Thyroid gland (tissue), 4 donors: Measurements from ENCODE around the gene TCF7. TPM values are rescaled to one million over a fixed set of nuclear protein-coding genes. Genes with fewer than 3 reads are reported as not detected.

Experiments
- DNase-seq, 2 donors: peaks; one replicate each; pipeline ENCODE4 v3.0.0-alpha.2; 2019
- H3K27ac ChIP-seq, 3 donors: fragments of 200-600 bp; sonication (generic); 1 replicate in 2 of 3; 2 replicates in 1 of 3; pipeline ENCODE4 v1.5.1; 2016 to 2019; ENCODE audit warnings: mild to moderate bottlenecking in 1 of 3, moderate library complexity in 1 of 3
- H3K27me3 ChIP-seq: fragments of 200-600 bp; sonication (generic); one replicate; pipeline ENCODE4 v1.5.1; 2019
- H3K36me3 ChIP-seq, 2 donors: fragments of 200-600 bp; sonication (generic); one replicate each; pipeline ENCODE4 v1.5.1; 2016 to 2019
- H3K4me1 ChIP-seq, 2 donors: fragments of 200-600 bp; sonication (generic); one replicate each; pipeline ENCODE4 v1.5.1; 2017 to 2019
- H3K4me3 ChIP-seq, 3 donors: fragments of 200-600 bp; sonication (generic); replicated peaks in 1 of 3; 1 replicate in 2 of 3; 2 replicates in 1 of 3; pipeline ENCODE4 v1.5.1; 2016; ENCODE audit warnings: mild to moderate bottlenecking in 1 of 3
- H3K9me3 ChIP-seq: fragments of 200-600 bp; sonication (generic); one replicate; pipeline ENCODE4 v1.5.1; 2017
- CTCF ChIP-seq, 6 experiments: fragments of 200-600 bp in 3 of 6; fragments of 450-650 bp in 3 of 6; sonication (generic) in 3 of 6; IDR thresholded peaks; one replicate each; pipeline ENCODE4 v1.5.1; 2016 to 2019; ENCODE audit warnings: antibody characterized with exemption in 6 of 6, mild to moderate bottlenecking in 2 of 6, inconsistent platforms in 1 of 6, moderate library complexity in 1 of 6
- POLR2A ChIP-seq, 2 donors: fragments of 450-650 bp; IDR thresholded peaks; one replicate each; pipeline ENCODE4 v1.6.1; 2017; ENCODE audit warnings: antibody characterized with exemption in 2 of 2, mild to moderate bottlenecking in 2 of 2, moderate library complexity in 1 of 2
- WGBS, 2 donors: methylation state at CpG; one replicate each; pipeline ENCODE4 v1.1.5; 2017; 5-methylcytosine and 5-hydroxymethylcytosine counted together
- intact Hi-C: fragments of 100-400 bp; cut with DNase I; formaldehyde crosslinking; loops from one replicate; pipeline ENCODE4 v1.15.1; 2023
- total RNA-seq, 4 donors: library from RNA; depleted of rRNA; stranded (reverse); fragments of >200 nt; gene quantifications; one replicate each; pipeline ENCODE4 v1.2.3, GENCODE V29; 2016

TCF7 gene
- total RNA-seq, 4 donors from 2014 or later: 7.4 to 11.8 (median 8.9) TPM

DNA sequence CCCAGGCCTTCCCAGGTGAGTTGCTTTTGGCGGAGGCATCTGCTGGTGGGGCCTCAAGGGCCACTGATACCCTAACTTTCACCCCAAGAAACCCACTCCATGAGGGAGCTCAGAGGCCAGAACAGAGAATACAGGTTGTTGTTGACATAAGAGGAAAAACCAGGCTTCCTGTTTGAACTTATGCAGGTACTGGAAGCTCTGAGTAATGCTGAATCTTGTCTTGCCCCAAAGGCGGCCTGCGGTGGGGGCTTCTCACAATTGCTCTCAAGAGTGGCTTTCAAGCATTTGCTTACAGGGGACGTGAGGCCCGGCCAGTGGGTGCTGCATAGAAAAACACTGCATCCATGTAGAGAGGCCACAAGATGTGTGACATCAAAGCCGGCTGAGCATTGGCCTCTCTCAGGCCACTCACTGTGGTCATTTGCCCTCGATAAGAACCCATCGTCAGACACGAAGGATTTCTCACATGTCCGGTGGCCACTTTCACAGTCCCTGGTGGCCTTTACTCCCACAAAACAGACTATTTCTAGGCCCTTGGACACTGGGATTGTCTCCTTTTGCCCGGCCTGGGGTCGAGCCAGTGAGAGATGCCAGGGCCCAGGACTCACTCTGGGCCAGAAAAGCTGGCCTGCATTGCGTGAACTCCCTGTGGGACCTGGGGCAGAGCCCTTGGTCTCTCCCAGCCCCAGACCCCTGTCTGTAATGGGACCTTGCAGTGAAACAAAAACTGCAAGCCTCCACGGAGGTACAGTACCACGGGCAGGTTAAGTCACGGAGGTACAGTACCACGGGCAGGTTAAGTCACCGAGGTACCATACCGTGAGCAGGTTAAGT is 34.5 kb upstream of the TCF7 start:
- Histone ChIP-seq H3K4me3 (no peak overlapping the region), H3K27ac (no peak overlapping the region), H3K9me3 (no peaks in the 10 kb centered on the region), H3K36me3 (no peaks in the 10 kb centered on the region), H3K4me1 (no peaks in the 10 kb centered on the region), H3K27me3 (no peaks in the 10 kb centered on the region)
- 78 to 84% methylated on average over 16 of the region's 19 CpGs for WGBS, 2 donors
- TF ChIP-seq POLR2A (IDR thresholded peaks at IDR 0.05) (no peak), CTCF (IDR thresholded peaks at IDR 0.05) (no peak)
- no peak for DNase-seq
- intact Hi-C loops: no loop called here

- 80 to 81% methylated on average over 2 of the region's 2 CpGs for WGBS, 2 donors
- H3K27me3 ChIP-seq: no peaks in the 10 kb centered on the region
- TF ChIP-seq POLR2A (IDR thresholded peaks at IDR 0.05) (no peak), CTCF (IDR thresholded peaks at IDR 0.05) (no peak)
- no peaks in the 10 kb centered on the region for H3K36me3 ChIP-seq
- no peak overlapping the region for H3K27ac ChIP-seq
- H3K4me3 ChIP-seq: no peak overlapping the region
- intact Hi-C loops: no loop called here
- no peaks in the 10 kb centered on the region for H3K9me3 ChIP-seq
- DNase-seq: no peak
- H3K4me1 ChIP-seq: no peaks in the 10 kb centered on the region
Measured at GRCh38 chr5:134082264-134082992, 32.1 kb upstream of the TCF7 start.

- H3K4me3 ChIP-seq: no peak overlapping the region
- H3K27ac ChIP-seq: no peak overlapping the region
- H3K4me1 ChIP-seq: no peaks in the 10 kb centered on the region
- DNase-seq: no peak
- TF ChIP-seq POLR2A (IDR thresholded peaks at IDR 0.05) (no peak), CTCF (IDR thresholded peaks at IDR 0.05) (no peak)
- H3K36me3 ChIP-seq: no peaks in the 10 kb centered on the region
- no peaks in the 10 kb centered on the region for H3K9me3 ChIP-seq
- intact Hi-C loops: no loop called here
- H3K27me3 ChIP-seq: no peaks in the 10 kb centered on the region
- WGBS, 2 donors: 36 to 69% methylated on average over 5 of the region's 5 CpGs
Measured at GRCh38 chr5:134083517-134083916, 31.0 kb upstream of the TCF7 start.

DNA sequence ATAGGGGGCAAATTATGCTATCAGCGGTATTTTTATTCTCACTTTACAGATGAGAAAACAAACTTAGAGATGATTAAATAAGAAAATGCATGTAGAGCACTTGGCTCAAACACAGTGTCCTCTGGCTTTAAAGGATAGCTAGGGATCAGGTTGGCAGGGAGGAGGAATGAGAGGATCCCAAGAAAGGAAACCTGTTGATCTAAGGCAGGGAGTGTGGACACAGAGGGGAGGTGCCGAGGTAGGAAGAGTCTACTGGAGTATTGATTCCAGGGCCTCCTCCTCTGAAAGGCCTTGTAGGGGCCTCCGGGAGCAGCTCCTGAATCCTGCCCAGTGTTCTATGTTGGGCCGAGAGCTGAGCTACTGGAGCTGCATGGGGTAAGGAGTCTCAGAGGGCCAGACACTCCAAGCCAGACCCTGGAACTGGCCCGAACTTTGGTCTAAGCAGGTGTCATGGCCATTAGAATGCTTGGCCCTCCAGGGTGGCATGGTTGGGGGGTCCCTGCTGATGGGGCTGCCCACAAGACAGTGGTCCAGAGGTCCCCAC is 30.4 kb upstream of the TCF7 start:
- Histone ChIP-seq H3K9me3 (no peaks in the 10 kb centered on the region), H3K4me1 (no peaks in the 10 kb centered on the region), H3K4me3 (no peak overlapping the region), H3K36me3 (no peaks in the 10 kb centered on the region), H3K27ac (no peak overlapping the region), H3K27me3 (no peaks in the 10 kb centered on the region)
- TF ChIP-seq POLR2A (IDR thresholded peaks at IDR 0.05) (no peak), CTCF (IDR thresholded peaks at IDR 0.05) (no peak)
- intact Hi-C loops: no loop called here
- no peak for DNase-seq
- 91 to 92% methylated on average over 4 to 5 of the region's 5 CpGs for WGBS, 2 donors

GRCh38 chr5:134084570-134084969 is 29.9 kb upstream of the TCF7 start:
- Histone ChIP-seq H3K4me1 (no peaks in the 10 kb centered on the region), H3K9me3 (no peaks in the 10 kb centered on the region), H3K4me3 (no peak overlapping the region), H3K36me3 (no peaks in the 10 kb centered on the region), H3K27ac (no peak overlapping the region), H3K27me3 (no peaks in the 10 kb centered on the region)
- DNase-seq: no peak
- WGBS, 2 donors: 50 to 66% methylated on average over 2 of the region's 2 CpGs
- TF ChIP-seq POLR2A (IDR thresholded peaks at IDR 0.05): no peak
- TF ChIP-seq CTCF (IDR thresholded peaks at IDR 0.05): no peak
- intact Hi-C loops: no loop called here
